H1 (cell line): ENCODE measurements around the gene STX12. TPM values are rescaled to one million over a fixed set of nuclear protein-coding genes. Genes with fewer than 3 reads are reported as not detected.

Experiments
- CTCF ChIA-PET: fragments of 300-600 bp; sonication (Branson Sonifier 250); formaldehyde crosslinking; loops from one replicate; lab custom pipeline; 2021; ENCODE audit not compliant: partially characterized antibody; lab: Charles Lee
- POLR2A ChIA-PET: fragments of 300-600 bp; sonication (Branson Sonifier 250); formaldehyde crosslinking; loops from one replicate; lab custom pipeline; 2021; ENCODE audit warnings: inconsistent platforms; ENCODE audit not compliant: partially characterized antibody; lab: Charles Lee
- DNase-seq, 2 experiments: peaks; one replicate each; pipeline versions ENCODE4 v3.0.0 to v3.0.0-alpha.2; 2010 to 2022; ENCODE audit warnings: low spot score in 2 of 2, low read depth in 1 of 2, mixed read lengths in 1 of 2
- FAIRE-seq: peaks from 2 replicates; lab custom pipeline; 2011; peaks lifted over from hg19 to GRCh38; lab: Jason Lieb, UNC
- H2AFZ ChIP-seq: 2 replicates; pipeline ENCODE4 v1.8.1; 2012; ENCODE audit warnings: low read length, inconsistent platforms
- H2AK5ac ChIP-seq: 2 replicates; pipeline ENCODE4 v1.6.1; 2013; ENCODE audit warnings: low read depth, low read length
- H2BK120ac ChIP-seq: replicated peaks from 2 replicates; pipeline ENCODE3; 2013; ENCODE audit warnings: low read depth, low read length, inconsistent platforms
- H2BK12ac ChIP-seq: 2 replicates; pipeline ENCODE4 v1.6.1; 2013; ENCODE audit warnings: low read depth, low read length
- H2BK15ac ChIP-seq: 2 replicates; pipeline ENCODE4 v1.6.1; 2013; ENCODE audit warnings: low read length
- H2BK20ac ChIP-seq: 2 replicates; pipeline ENCODE4 v1.6.1; 2013; ENCODE audit warnings: low read length
- H2BK5ac ChIP-seq: 2 replicates; pipeline ENCODE4 v1.6.1; 2013; ENCODE audit warnings: low read depth, low read length
- H3K14ac ChIP-seq: 2 replicates; pipeline ENCODE4 v1.6.1; 2013; ENCODE audit warnings: inconsistent platforms; ENCODE audit not compliant: insufficient read length
- H3K18ac ChIP-seq: 2 replicates; pipeline ENCODE4 v1.6.1; 2013; ENCODE audit warnings: low read length; ENCODE audit errors: extremely low read depth
- H3K23ac ChIP-seq: 2 replicates; pipeline ENCODE4 v1.6.1; 2013; ENCODE audit warnings: inconsistent platforms; ENCODE audit not compliant: insufficient read length
- H3K23me2 ChIP-seq: 2 replicates; pipeline ENCODE4 v1.6.1; 2013; ENCODE audit warnings: low read depth, low read length
- H3K27ac ChIP-seq: 2 replicates; pipeline ENCODE4 v1.6.1; 2011; ENCODE audit warnings: low read depth, low read length, inconsistent platforms
- H3K27me3 ChIP-seq, 4 experiments: replicated peaks in 1 of 4; 1 replicate in 1 of 4; 2 replicates in 3 of 4; pipeline versions ENCODE4 v1.6.1 to v1.8.1; 2011 to 2013; ENCODE audit warnings: low read length in 3 of 4, mild to moderate bottlenecking in 3 of 4, inconsistent platforms in 2 of 4, mixed read lengths in 2 of 4, moderate library complexity in 1 of 4; ENCODE audit not compliant: control insufficient read depth in 3 of 4, insufficient read depth in 3 of 4; ENCODE audit errors: extremely low read depth in 1 of 4
- H3K36me3 ChIP-seq, 4 experiments: 2 replicates each; pipeline versions ENCODE4 v1.6.1 to v1.8.1; 2011 to 2013; ENCODE audit warnings: mild to moderate bottlenecking in 4 of 4, low read length in 3 of 4, moderate library complexity in 2 of 4, control low read depth in 1 of 4, inconsistent platforms in 1 of 4; ENCODE audit not compliant: insufficient read depth in 4 of 4, control insufficient read depth in 2 of 4
- H3K4ac ChIP-seq: replicated peaks from 2 replicates; pipeline ENCODE3; 2013; ENCODE audit warnings: low read length, low read depth, mixed read lengths, inconsistent platforms; ENCODE audit not compliant: insufficient read length
- H3K4me1 ChIP-seq, 4 experiments: replicated peaks in 1 of 4; 1 replicate in 1 of 4; 2 replicates in 3 of 4; pipeline versions ENCODE4 v1.6.1 to v1.8.1; 2011 to 2013; ENCODE audit warnings: low read length in 3 of 4, inconsistent platforms in 2 of 4, mixed read lengths in 1 of 4; ENCODE audit not compliant: insufficient read depth in 4 of 4, control insufficient read depth in 3 of 4
- H3K4me2 ChIP-seq, 2 experiments: 2 replicates each; pipeline versions ENCODE4 v1.6.1 to v1.8.1; 2011 to 2013; ENCODE audit warnings: low read depth in 2 of 2, low read length in 2 of 2, control low read depth in 1 of 2, inconsistent platforms in 1 of 2, mild to moderate bottlenecking in 1 of 2; ENCODE audit not compliant: insufficient read depth in 1 of 2
- H3K4me3 ChIP-seq, 4 experiments: fragments of 200-600, 300-600 bp in 1 of 4; sonication (generic), shearing (Covaris generic), sonication (Bioruptor Twin) in 1 of 4; 2 replicates each; pipeline versions ENCODE4 v1.5.1 to v1.8.1; 2011 to 2016; ENCODE audit warnings: low read length in 4 of 4, low read depth in 3 of 4, control low read depth in 2 of 4, inconsistent platforms in 2 of 4, mild to moderate bottlenecking in 2 of 4, mixed read lengths in 1 of 4, moderate library complexity in 1 of 4; ENCODE audit not compliant: insufficient read depth in 2 of 4; ENCODE audit errors: extremely low read depth in 1 of 4
- H3K56ac ChIP-seq: replicated peaks from 2 replicates; pipeline ENCODE3; 2013; ENCODE audit warnings: low read depth, mild to moderate bottlenecking, mixed read lengths, low read length, inconsistent platforms; ENCODE audit not compliant: insufficient read length
- H3K79me1 ChIP-seq: 2 replicates; pipeline ENCODE4 v1.6.1; 2013; ENCODE audit warnings: low read depth, low read length, control low read depth
- H3K79me2 ChIP-seq, 2 experiments: 2 replicates each; pipeline versions ENCODE4 v1.6.1 to v1.8.1; 2012 to 2013; ENCODE audit warnings: low read length in 2 of 2, mild to moderate bottlenecking in 2 of 2, inconsistent platforms in 1 of 2; ENCODE audit not compliant: insufficient read depth in 2 of 2, control insufficient read depth in 1 of 2
- H3K9ac ChIP-seq, 4 experiments: replicated peaks in 1 of 4; 1 replicate in 1 of 4; 2 replicates in 3 of 4; pipeline versions ENCODE4 v1.6.1 to v1.8.1; 2011 to 2013; ENCODE audit warnings: low read depth in 3 of 4, low read length in 3 of 4, control low read depth in 2 of 4, mild to moderate bottlenecking in 2 of 4, moderate library complexity in 2 of 4, inconsistent platforms in 1 of 4; ENCODE audit errors: extremely low read depth in 1 of 4
- H3K9me3 ChIP-seq, 2 experiments: 2 replicates each; pipeline versions ENCODE4 v1.6.1 to v1.8.1; 2012 to 2013; ENCODE audit warnings: mild to moderate bottlenecking in 2 of 2, moderate library complexity in 2 of 2, control low read depth in 1 of 2, inconsistent platforms in 1 of 2, low read depth in 1 of 2, low read length in 1 of 2, mixed read lengths in 1 of 2; ENCODE audit not compliant: insufficient read depth in 2 of 2
- H4K20me1 ChIP-seq, 2 experiments: replicated peaks in 1 of 2; 2 replicates each; pipeline versions ENCODE3 to v1.8.1; 2011 to 2013; ENCODE audit warnings: inconsistent platforms in 2 of 2, low read length in 2 of 2, mild to moderate bottlenecking in 1 of 2; ENCODE audit not compliant: insufficient read depth in 2 of 2, control insufficient read depth in 1 of 2
- H4K5ac ChIP-seq: 2 replicates; pipeline ENCODE4 v1.6.1; 2013; ENCODE audit warnings: low read length, low read depth, mixed read lengths, inconsistent platforms; ENCODE audit not compliant: insufficient read length
- H4K8ac ChIP-seq: 2 replicates; pipeline ENCODE4 v1.8.0; 2013; ENCODE audit warnings: mild to moderate bottlenecking, moderate library complexity, low read length, inconsistent platforms; ENCODE audit not compliant: insufficient read depth; ENCODE audit errors: extremely low read depth
- H4K91ac ChIP-seq: replicated peaks from 2 replicates; pipeline ENCODE3; 2013; ENCODE audit warnings: low read length, mixed read lengths, inconsistent platforms; ENCODE audit not compliant: insufficient read length
- BACH1 ChIP-seq: IDR thresholded peaks from 2 replicates; pipeline ENCODE4 v1.6.1; 2012; ENCODE audit warnings: low read length, improper control_type of control experiment
- CEBPB ChIP-seq: IDR thresholded peaks from 2 replicates; pipeline ENCODE4 v1.6.1; 2012; ENCODE audit warnings: low read depth, low read length
- GABPA ChIP-seq: IDR thresholded peaks from 2 replicates; pipeline ENCODE4 v1.6.1; 2011; ENCODE audit warnings: mild to moderate bottlenecking, low read length, moderate library complexity, borderline replicate concordance; ENCODE audit not compliant: insufficient read depth
- GTF2F1 ChIP-seq: IDR thresholded peaks from 2 replicates; pipeline ENCODE4 v1.6.1; 2012; ENCODE audit warnings: low read depth, low read length, improper control_type of control experiment, borderline replicate concordance
- JUND ChIP-seq: IDR thresholded peaks from 2 replicates; pipeline ENCODE4 v1.6.1; 2011; ENCODE audit warnings: mild to moderate bottlenecking, improper control_type of control experiment, low read length
- KDM1A ChIP-seq: fragments of 200-600, 300-600 bp; sonication (generic); IDR thresholded peaks from 2 replicates; pipeline ENCODE4 v1.7.1; 2016; ENCODE audit warnings: mild to moderate bottlenecking, low read length, borderline replicate concordance
- KDM4A ChIP-seq: IDR thresholded peaks from one replicate; pipeline ENCODE4 v1.7.1; 2012; ENCODE audit warnings: low read depth, mild to moderate bottlenecking, moderate library complexity, low read length, inconsistent platforms; ENCODE audit not compliant: severe bottlenecking
- MAFK ChIP-seq: IDR thresholded peaks from 2 replicates; pipeline ENCODE4 v1.6.1; 2012; ENCODE audit warnings: low read depth, mild to moderate bottlenecking, improper control_type of control experiment, low read length
- RFX5 ChIP-seq: IDR thresholded peaks from 2 replicates; pipeline ENCODE4 v1.6.1; 2011; ENCODE audit warnings: low read depth, low read length, improper control_type of control experiment, borderline replicate concordance
- SIRT6 ChIP-seq: IDR thresholded peaks from one replicate; pipeline ENCODE4 v1.7.1; 2012; ENCODE audit warnings: low read length, inconsistent platforms
- SP1 ChIP-seq: IDR thresholded peaks from 2 replicates; pipeline ENCODE4 v1.6.1; 2011; ENCODE audit warnings: low read depth, low read length
- SRF ChIP-seq: IDR thresholded peaks from 2 replicates; pipeline ENCODE4 v1.6.1; 2011; ENCODE audit warnings: mild to moderate bottlenecking, low read depth, low read length, moderate library complexity
- TEAD4 ChIP-seq: IDR thresholded peaks from 2 replicates; pipeline ENCODE4 v1.6.1; 2012; ENCODE audit warnings: low read depth, low read length, inconsistent platforms, mixed read lengths
- WGBS, 2 experiments: shearing (Covaris generic) in 1 of 2; methylation state at CpG; one replicate each; pipeline versions ENCODE4 v1.1.6 to v1.1.7; 2013 to 2015; ENCODE audit warnings: low lambda C conversion rate in 2 of 2, mixed read lengths in 2 of 2, inconsistent platforms in 1 of 2, low coverage in 1 of 2, missing lambda C conversion rate in 1 of 2; ENCODE audit not compliant: insufficient replicate concordance in 2 of 2, insufficient coverage in 1 of 2, insufficient read length in 1 of 2; ENCODE audit errors: extremely low coverage in 1 of 2, missing lambda C conversion rate in 1 of 2; 5-methylcytosine and 5-hydroxymethylcytosine counted together
- polyA plus RNA-seq, 7 experiments: library from polyadenylated mRNA; depleted of rRNA in 3 of 7; stranded (reverse) in 5 of 7; unstranded in 2 of 7; fragments of >200 nt in 5 of 7; fragments of 200-250 nt in 2 of 7; gene quantifications; 1 replicate in 5 of 7; 2 replicates in 1 of 7; 4 replicates in 1 of 7; pipeline versions ENCODE4 v1.2.1 to v1.2.3, GENCODE V29; 2011 to 2013; ENCODE audit warnings: missing spikeins in 2 of 7, mixed read lengths in 2 of 7
- total RNA-seq: library from RNA; stranded (reverse); fragmentation: NEBNext Ultra II Directional; extraction: Animal tissue kit (Norgen Biotek cat#: 25700); gene quantifications from 2 replicates; pipeline ENCODE4 v1.2.1, GENCODE V29; 2021
- TF ChIP-seq, protein P1 (sequence below), 3 experiments: IDR thresholded peaks; 1 replicate in 2 of 3; 2 replicates in 1 of 3; pipeline versions ENCODE4 v1.5.1 to v1.6.1; 2011; ENCODE audit warnings: low read length in 3 of 3, mild to moderate bottlenecking in 3 of 3, inconsistent platforms in 2 of 3, low read depth in 1 of 3, moderate library complexity in 1 of 3; ENCODE audit not compliant: insufficient read depth in 1 of 3; ENCODE audit errors: control extremely low read depth in 1 of 3

Gene STX12
- total and polyA plus RNA-seq, 2 of the 8 experiments (the other 6 are each of a cell fraction or from before 2014, with no cell fraction given): 3.7 to 11.0 TPM

DNA sequence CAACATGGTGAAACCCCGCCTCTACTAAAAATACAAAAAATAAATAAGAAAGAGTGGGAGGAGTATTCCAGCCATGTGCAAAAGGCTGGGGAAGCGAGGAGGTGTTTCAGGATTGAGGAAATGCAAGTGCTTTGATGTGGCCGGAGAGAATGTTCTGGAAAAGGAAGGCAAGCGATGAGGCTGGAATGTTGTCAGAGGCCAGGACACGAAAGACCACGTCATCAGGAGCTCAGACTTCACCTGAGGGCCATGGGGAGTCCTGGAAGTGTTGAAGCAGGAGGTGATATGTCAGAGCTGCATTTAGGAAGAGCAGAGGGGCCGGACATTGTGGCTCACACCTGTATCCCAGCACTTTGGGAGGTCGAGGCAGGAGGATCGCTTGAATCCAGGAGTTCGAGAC lies 88.4 kb downstream of the STX12 start:
- no peaks in the 10 kb centered on the region for H3K9me3 ChIP-seq
- H2AFZ ChIP-seq: no peak overlapping the region
- no peaks in the 10 kb centered on the region for H3K23me2 ChIP-seq
- no peaks in the 10 kb centered on the region for H3K79me1 ChIP-seq
- H3K56ac ChIP-seq: no peak overlapping the region
- H3K4ac ChIP-seq: no peak overlapping the region
- no peak overlapping the region for H4K8ac ChIP-seq
- no peaks in the 10 kb centered on the region; a peak in 1 of 7 replicates for H3K4me1 ChIP-seq
- POLR2A ChIA-PET: no interaction called here
- H3K27me3 ChIP-seq: no peaks in the 10 kb centered on the region
- H3K36me3 ChIP-seq: no peaks in the 10 kb centered on the region
- no peak overlapping the region for H2BK12ac ChIP-seq
- H2AK5ac ChIP-seq: no peak overlapping the region
- no peak overlapping the region for H3K4me2 ChIP-seq
- CTCF ChIA-PET: no interaction called here
- no peak overlapping the region for H3K23ac ChIP-seq
- no peak overlapping the region for H3K4me3 ChIP-seq
- no peaks in the 10 kb centered on the region for H4K20me1 ChIP-seq
- no peak overlapping the region for H3K14ac ChIP-seq
- no peak overlapping the region for H4K5ac ChIP-seq
- H3K79me2 ChIP-seq: no peaks in the 10 kb centered on the region
- no peak overlapping the region for H3K27ac ChIP-seq
- H3K18ac ChIP-seq: no peak overlapping the region
- no peak for FAIRE-seq
- no peak overlapping the region for H2BK20ac ChIP-seq
- H3K9ac ChIP-seq: no peak overlapping the region
- DNase-seq: no peak
- no peak overlapping the region for H4K91ac ChIP-seq
- WGBS, 2 experiments: 96% methylated on average over 10 of the region's 10 CpGs; no CpG with 5 or more reads in 1 of the 2 experiments
- no peak overlapping the region for H2BK120ac ChIP-seq
- no peak overlapping the region for H2BK15ac ChIP-seq
- no peak overlapping the region for H2BK5ac ChIP-seq
- TF ChIP-seq GABPA (no peak), SRF (no peak), SIRT6 (no peak), GTF2F1 (no peak), SP1 (no peak), JUND (no peak), CEBPB (no peak), RFX5 (no peak), KDM1A (no peak), MAFK (no peak), TEAD4 (no peak), BACH1 (no peak), KDM4A (no peak)
- TF ChIP-seq, protein P1, sequence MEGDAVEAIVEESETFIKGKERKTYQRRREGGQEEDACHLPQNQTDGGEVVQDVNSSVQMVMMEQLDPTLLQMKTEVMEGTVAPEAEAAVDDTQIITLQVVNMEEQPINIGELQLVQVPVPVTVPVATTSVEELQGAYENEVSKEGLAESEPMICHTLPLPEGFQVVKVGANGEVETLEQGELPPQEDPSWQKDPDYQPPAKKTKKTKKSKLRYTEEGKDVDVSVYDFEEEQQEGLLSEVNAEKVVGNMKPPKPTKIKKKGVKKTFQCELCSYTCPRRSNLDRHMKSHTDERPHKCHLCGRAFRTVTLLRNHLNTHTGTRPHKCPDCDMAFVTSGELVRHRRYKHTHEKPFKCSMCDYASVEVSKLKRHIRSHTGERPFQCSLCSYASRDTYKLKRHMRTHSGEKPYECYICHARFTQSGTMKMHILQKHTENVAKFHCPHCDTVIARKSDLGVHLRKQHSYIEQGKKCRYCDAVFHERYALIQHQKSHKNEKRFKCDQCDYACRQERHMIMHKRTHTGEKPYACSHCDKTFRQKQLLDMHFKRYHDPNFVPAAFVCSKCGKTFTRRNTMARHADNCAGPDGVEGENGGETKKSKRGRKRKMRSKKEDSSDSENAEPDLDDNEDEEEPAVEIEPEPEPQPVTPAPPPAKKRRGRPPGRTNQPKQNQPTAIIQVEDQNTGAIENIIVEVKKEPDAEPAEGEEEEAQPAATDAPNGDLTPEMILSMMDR (IDR thresholded peaks at IDR 0.05; ENCODE audit: control extremely low read depth in 1 of 3, insufficient read depth in 1 of 3, low read depth in 1 of 3, low read length in 3 of 3): no peak
